HG03354 (cell line): ENCODE measurements around the gene ZCCHC13.
"Not testable (repeated sequence)": the region's sequence is repeated elsewhere in the genome, so short reads cannot be mapped to it uniquely, and the experiment has no call there.

Source experiments
- ATAC-seq: cut with Tn5 transposase; IDR thresholded peaks from one replicate; pipeline ENCODE4 v1.9.1; 2021; ENCODE audit warnings: mild to moderate bottlenecking; ENCODE audit not compliant: unreplicated experiment, poor library complexity, severe bottlenecking

The ZCCHC13 gene

GRCh38 chrX:74319321-74319720, 15.3 kb downstream of the ZCCHC13 start:
- ATAC-seq = not testable (repeated sequence)

GRCh38 chrX:74321191-74321590, 17.2 kb downstream of the ZCCHC13 start:
- no peak for ATAC-seq

- no peak for ATAC-seq
These were observed 20.2 kb downstream of the ZCCHC13 start for GRCh38 chrX:74324131-74324530.

GRCh38 chrX:74325130-74326059, 21.4 kb downstream of the ZCCHC13 start:
- no peak for ATAC-seq

- no peak for ATAC-seq
These were observed 34.9 kb downstream of the ZCCHC13 start for GRCh38 chrX:74338852-74339251.

GRCh38 chrX:74340051-74340450, 36.1 kb downstream of the ZCCHC13 start:
- no peak for ATAC-seq

- not testable (repeated sequence) for ATAC-seq
These were observed 38.2 kb downstream of the ZCCHC13 start for GRCh38 chrX:74342211-74342610.

GRCh38 chrX:74343343-74344279, 39.6 kb downstream of the ZCCHC13 start:
- ATAC-seq = peak; percentile 89

GRCh38 chrX:74344280-74344622, 40.3 kb downstream of the ZCCHC13 start:
- peak; percentile 26 for ATAC-seq

GRCh38 chrX:74346088-74346487, 42.1 kb downstream of the ZCCHC13 start:
- no peak for ATAC-seq

GRCh38 chrX:74349387-74349786, 45.4 kb downstream of the ZCCHC13 start:
- no peak for ATAC-seq

- no peak for ATAC-seq
These were observed 47.8 kb downstream of the ZCCHC13 start for GRCh38 chrX:74351760-74352159.

GRCh38 chrX:74353984-74354383, 50.0 kb downstream of the ZCCHC13 start:
- no peak for ATAC-seq
